GM19452 (cell line): Measurements from ENCODE around the gene ITSN1.
A peak's percentile ranks its signal among the peaks of the same experiment; 100 is the strongest.
"Not testable (repeated sequence)": the region's sequence is repeated elsewhere in the genome, so short reads cannot be mapped to it uniquely, and the experiment has no call there.

ENCODE experiments used
- ATAC-seq: cut with Tn5 transposase; IDR thresholded peaks from one replicate; pipeline ENCODE4 v1.9.1; 2021; ENCODE audit not compliant: unreplicated experiment

The ITSN1 gene

DNA sequence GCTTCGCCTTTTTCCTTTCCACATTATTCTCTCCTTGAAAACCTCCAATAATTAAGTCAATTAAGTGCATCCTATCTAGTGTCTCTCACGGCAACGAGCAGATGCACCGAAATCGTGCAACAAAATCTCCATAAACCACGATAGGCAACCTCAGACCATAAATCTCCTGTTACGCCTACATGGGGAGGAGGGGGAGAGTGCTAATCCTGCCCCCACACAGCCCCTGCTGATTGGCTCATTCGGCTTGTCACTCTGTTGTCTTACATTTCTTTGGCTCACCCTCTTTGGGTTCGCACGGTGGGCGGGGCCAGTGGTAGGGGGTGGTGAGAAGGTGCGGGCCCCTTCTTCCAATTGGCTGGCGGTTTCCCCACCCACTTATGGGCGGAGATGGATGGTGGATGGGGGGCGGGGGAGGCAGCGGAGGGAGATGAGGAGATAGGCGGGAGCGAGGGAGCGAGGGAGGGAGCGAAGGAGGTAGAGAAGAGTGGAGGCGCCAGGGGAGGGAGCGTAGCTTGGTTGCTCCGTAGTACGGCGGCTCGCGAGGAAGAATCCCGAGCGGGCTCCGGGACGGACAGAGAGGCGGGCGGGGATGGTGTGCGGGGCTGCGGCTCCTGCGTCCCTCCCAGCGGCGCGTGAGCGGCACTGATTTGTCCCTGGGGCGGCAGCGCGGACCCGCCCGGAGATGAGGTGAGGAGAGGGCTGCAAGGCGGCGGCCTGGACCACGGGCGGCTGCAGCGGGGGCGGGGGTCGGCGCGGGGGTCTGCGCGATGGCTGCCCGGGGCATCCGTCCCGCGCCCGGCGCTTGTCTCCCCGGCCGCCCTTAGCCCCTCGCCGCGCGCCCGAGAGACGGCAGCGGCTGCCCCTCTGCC is at the start of gene ITSN1:
ITSN1 (plus strand) TSS at position 475 of the 869 bp plus-strand sequence. CDS start 76,328 bp downstream, outside the sequence.
- peak; percentile 82 for ATAC-seq

DNA sequence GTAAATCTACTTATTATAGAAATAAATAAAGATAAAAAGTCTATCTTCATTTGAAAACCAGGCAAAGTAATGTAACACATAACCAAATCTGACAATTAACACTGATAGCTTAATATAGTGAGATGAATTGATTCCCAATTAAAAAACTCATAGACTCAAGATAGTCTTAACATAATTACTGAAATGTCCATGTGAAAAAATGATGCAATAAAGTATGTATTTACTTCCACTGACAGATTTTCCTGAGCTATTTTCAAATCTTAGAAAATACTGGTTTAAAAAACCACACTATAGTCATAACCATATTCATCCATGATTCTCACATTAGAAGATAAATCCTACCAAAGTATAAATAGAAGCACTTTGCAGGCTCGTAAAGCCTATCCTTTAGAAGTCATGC is 44.2 kb upstream of the ITSN1 start:
- ATAC-seq: no peak

DNA sequence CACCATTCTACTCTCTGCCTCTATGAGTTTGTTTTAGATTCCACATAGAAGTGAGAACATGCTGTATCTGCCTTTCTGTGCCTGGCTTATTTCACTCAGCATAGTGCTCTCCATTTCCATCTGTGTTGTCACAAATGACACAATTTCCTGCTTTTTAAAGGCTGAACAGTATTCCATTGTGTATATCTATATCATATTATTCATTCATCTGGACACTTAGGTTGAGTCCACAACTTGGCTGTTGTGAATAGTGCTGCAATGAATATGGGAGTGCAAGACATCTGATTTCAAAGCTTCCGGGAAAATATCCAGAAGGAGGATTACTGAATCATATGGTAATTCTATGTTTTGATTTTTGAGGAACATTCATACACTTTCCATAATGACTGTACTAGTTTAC is 33.7 kb upstream of the ITSN1 start:
- no peak for ATAC-seq

- ATAC-seq: no peak
Observed at GRCh38 chr21:33611006-33611744, 31.1 kb upstream of the ITSN1 start.

GRCh38 chr21:33617565-33617964 is 24.7 kb upstream of the ITSN1 start:
- ATAC-seq: not testable (repeated sequence)

DNA sequence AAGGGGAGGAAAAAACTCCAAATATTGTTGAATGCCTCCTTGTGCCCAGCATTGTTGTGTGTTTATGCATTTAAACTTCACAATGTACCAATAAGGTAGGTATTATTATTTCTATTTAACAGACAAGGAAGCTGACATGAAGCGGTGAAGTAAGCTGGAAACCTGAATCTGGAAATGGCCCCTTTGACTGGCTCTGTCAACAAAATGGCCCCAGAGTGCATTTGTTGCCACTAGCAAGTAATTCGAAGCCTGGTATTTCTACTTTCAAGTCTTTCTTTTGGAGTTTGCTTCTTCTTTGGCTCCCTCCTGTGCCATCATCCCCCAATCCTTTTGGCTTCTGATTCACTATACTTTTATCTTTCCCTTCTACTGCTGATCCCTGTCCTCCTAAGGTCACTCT is 23.9 kb upstream of the ITSN1 start:
- no peak for ATAC-seq

DNA sequence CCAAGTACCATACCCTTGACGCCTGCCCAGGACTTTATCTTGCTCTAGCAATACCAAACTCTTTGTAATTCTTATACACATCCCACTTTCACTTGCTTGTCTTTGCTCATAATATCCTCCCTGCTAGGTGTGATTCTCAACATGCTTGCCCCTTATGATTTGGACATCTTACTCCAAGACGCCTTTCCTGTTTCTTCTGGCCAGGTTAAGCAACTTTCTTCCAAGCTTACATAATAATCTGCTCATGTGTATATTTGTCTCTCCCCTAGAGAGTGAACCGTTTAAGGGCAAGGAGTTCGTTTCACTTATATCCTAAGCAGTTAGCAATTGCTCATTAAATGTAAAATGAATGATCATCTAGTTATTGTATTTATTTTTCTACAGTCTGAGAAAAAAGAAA is 22.6 kb upstream of the ITSN1 start:
- no peak for ATAC-seq

DNA sequence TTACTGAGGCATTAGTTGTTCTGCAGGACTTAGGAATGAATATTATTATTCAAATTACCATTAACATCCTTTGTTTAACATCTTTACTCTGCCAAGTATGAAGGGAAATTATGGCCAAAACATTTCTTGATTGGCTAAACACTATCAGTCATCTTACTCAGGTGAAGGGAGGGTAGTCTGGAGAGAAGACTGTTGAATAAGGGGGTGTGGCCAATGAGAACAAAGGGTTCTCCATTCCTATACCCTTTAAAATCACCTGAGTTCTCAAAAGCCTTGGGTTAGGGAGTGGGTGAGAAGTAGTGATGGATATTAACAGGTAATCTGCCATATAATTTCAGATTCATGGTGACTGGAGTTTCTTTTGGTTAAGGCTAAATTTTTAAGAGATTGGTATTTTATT is 20.0 kb upstream of the ITSN1 start:
- no peak for ATAC-seq

DNA sequence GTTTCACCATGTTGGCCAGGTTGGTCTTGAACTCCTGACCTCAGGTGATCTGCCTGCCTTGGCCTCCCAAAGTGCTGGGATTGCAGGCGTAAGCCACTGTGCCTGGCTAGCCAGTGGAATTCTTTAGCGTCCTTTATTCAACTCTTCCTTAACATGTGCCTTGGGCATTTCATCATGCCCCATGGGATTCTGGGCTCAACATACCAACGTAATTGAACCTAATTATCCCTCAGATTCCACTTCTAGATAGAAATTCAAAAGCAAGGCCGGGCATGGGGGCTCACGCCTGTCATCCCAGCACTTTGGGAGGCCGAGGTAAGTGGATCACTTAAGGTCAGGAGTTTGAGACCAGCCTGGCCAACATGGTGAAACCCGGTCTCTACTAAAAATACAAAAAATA is 16.1 kb upstream of the ITSN1 start:
- ATAC-seq: not testable (repeated sequence)

- no peak for ATAC-seq
Observed at GRCh38 chr21:33634254-33634653, 8.0 kb upstream of the ITSN1 start.

GRCh38 chr21:33640697-33641351 is 1.5 kb upstream of the ITSN1 start:
- ATAC-seq: no peak

DNA sequence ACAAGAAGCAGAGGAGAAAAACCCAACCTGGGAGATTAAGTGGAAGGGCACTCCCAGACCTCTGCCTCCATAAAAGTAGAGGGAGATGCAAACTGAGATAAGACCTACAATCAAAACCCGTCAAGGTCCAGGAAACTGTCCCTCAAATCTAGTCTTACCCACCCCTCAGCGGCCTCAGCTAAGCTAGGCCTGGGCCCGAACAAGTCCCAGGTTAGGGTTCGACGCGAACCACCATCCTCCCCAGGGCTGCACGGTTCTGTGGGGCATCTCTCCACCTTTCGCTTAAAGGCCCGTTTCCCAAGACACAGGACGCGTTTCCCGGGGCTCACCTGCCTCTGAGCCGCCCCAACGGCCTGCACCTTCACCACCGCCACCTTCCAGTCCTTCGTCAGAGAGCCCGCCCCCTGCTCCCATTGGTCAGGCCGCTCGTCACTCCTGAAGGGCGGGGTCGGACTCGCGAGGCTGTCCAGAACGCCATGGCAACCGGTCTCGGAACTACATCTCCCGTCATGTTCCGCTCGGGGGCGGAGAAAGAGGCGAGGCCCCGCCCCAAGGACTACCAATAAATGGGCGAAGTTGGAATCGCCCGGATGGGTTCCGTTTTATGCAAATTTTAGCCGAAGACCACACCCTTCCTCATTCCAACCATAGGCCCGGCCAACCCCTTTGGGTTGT is 812 bp upstream of the ITSN1 start, which contains the start of gene CRYZL1:
CRYZL1 (minus strand) TSS at position 390 of the 675 bp plus-strand sequence. CDS start 10,190 bp downstream, outside the sequence.
- ATAC-seq: peak; percentile 85

GRCh38 chr21:33642896-33643657 is 776 bp downstream of the ITSN1 start:
- no peak for ATAC-seq

DNA sequence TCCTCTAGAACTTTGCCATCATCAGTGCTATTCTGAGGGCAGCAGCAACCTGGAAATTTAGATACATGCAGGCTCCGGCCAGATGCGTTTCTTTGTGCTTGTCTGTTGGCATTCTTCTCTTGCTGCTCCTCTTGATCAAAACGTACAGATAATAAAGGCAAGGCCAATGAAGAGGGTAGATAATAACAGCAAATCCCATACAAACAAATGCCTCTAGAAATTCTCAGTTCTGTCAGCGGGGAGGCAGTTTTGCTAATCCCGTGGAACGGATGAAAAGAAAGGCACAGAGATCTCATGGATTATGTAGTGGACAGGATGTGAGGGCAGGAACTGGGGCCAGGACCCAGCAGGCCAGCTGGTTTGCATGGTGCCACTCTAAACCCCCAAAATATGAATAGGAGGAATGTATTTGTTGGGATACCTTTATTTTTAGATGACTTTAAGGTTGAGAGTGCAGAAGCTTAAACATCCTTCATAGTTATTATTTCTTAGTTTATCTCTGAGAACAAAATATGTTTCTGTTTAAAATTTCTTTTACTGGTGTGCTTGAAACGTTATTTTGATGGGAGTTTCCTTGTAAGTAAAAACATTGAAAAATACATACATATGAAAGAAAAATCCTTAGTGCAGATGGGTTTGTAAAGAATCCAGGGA is 1.5 kb downstream of the ITSN1 start:
- ATAC-seq: no peak

DNA sequence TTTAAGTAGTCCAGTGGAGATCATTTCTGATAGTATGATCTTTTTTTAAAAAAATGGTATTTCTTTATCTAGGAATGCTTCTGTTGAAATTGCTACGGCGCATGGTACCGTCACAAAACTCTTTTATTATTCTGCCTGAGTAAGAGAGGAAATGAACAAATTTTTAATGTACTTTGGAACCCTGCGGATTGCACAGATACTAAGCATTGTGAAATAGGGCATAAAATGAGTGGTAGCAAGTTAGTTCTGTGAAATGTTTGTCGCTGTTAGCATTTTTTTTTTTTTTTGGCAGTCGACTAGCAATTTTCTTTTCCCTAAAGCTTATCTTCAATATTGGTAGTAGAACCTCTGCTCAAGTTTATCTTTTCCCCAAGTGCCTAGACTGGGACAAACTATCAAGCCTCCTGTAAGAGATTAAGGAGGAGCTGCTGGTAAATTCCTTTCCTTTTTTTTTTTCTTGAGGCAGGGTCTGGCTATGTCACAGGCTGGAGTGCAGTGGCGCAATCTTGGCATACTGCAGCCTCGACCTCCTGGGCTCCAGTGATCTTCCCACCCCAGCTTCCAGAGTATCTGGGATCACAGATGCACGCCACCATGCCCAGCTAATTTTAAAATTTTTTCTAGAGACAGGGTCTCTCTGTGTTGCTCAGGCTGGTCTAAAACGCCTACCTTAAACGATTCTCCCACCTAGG is 2.2 kb downstream of the ITSN1 start:
- ATAC-seq: no peak

GRCh38 chr21:33645730-33646129 is 3.4 kb downstream of the ITSN1 start:
- ATAC-seq: no peak

DNA sequence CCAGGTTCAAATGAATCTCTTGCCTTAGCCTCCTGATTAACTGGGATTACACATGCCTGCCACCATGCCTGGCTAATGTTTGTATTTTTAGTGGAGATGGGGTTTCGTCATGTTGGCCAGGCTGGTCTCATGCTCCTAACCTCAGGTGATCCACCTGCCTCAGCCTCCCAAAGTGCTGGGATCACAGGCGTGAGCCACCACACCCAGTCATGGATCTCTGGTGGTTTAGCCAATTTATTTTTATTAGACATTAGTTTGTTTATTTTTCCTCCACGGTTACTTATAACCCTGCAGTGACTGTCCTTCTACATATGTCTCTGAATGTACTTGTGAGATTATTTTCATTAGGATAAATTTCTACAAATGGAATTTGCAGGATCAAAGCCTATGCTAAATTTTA is 5.3 kb downstream of the ITSN1 start:
- ATAC-seq: no peak

- ATAC-seq: no peak
Observed at GRCh38 chr21:33648555-33648954, 6.3 kb downstream of the ITSN1 start.

- no peak for ATAC-seq
Observed at GRCh38 chr21:33650230-33650629, 7.9 kb downstream of the ITSN1 start.
